Lower leg skin (tissue), 4 donors: ENCODE measurements around the gene SLC9A5. TPM values are rescaled to one million over a fixed set of nuclear protein-coding genes. Genes with fewer than 3 reads are reported as not detected.

Experiments used
- DNase-seq, 2 donors: peaks; one replicate each; pipeline ENCODE4 v3.0.0-alpha.2; 2019; ENCODE audit warnings: low spot score in 2 of 2
- H3K4me3 ChIP-seq: fragments of 200-600 bp; sonication (generic); 2 replicates; pipeline ENCODE4 v1.5.1; 2017; ENCODE audit warnings: mild to moderate bottlenecking, low read depth; ENCODE audit not compliant: poor library complexity, severe bottlenecking
- CTCF ChIP-seq, 3 donors: fragments of 450-650 bp; IDR thresholded peaks; one replicate each; pipeline ENCODE4 v1.5.1; 2016; ENCODE audit warnings: antibody characterized with exemption in 3 of 3, mild to moderate bottlenecking in 3 of 3, moderate library complexity in 2 of 3
- POLR2A ChIP-seq, 2 donors: fragments of 450-650 bp; IDR thresholded peaks; one replicate each; pipeline ENCODE4 v1.6.1; 2016 to 2017; ENCODE audit warnings: antibody characterized with exemption in 2 of 2, mild to moderate bottlenecking in 1 of 2, moderate library complexity in 1 of 2
- WGBS, 2 donors: methylation state at CpG; one replicate each; pipeline ENCODE4 v1.1.5; 2018; 5-methylcytosine and 5-hydroxymethylcytosine counted together
- intact Hi-C: fragments of 100-400 bp; cut with DNase I; formaldehyde crosslinking; loops from one replicate; pipeline ENCODE4 v1.15.0; 2023; ENCODE audit warnings: low total_unique reads
- total RNA-seq, 4 donors: library from RNA; depleted of rRNA; stranded (reverse); fragments of >200 nt; gene quantifications; one replicate each; pipeline ENCODE4 v1.1.0, GENCODE V29; 2016

SLC9A5 gene
- total RNA-seq, 4 donors from 2014 or later, result 0.04 to 0.83 (median 0.64) TPM

GRCh38 chr16:67235816-67236562 is 12.8 kb upstream of the SLC9A5 start:
- intact Hi-C loops, result no loop called here
- 69% methylated on average over 17 of the region's 17 CpGs for WGBS, 2 donors

GRCh38 chr16:67236563-67237395 is 12.0 kb upstream of the SLC9A5 start:
- no peak overlapping the region for H3K4me3 ChIP-seq
- DNase-seq, result no peak
- WGBS, 2 donors, result 73 to 78% methylated on average over 49 to 50 of the region's 50 CpGs
- TF ChIP-seq POLR2A (IDR thresholded peaks at IDR 0.05) (no peak), CTCF (IDR thresholded peaks at IDR 0.05) (no peak)
- intact Hi-C loops, result no loop called here

More at GRCh38 chr16:67235816-67236562, 12.8 kb upstream of the SLC9A5 start:
- H3K4me3 ChIP-seq, result no peak overlapping the region
- no peak for DNase-seq
- TF ChIP-seq CTCF (IDR thresholded peaks at IDR 0.05) (no peak), POLR2A (IDR thresholded peaks at IDR 0.05) (no peak)

- TF ChIP-seq CTCF (IDR thresholded peaks at IDR 0.05), result no peak
- WGBS, 2 donors, result 79 to 87% methylated on average over 15 to 16 of the region's 16 CpGs
- no peak for DNase-seq
- intact Hi-C loops, result no loop called here
- no peak overlapping the region for H3K4me3 ChIP-seq
Measured at GRCh38 chr16:67237396-67238277, 11.1 kb upstream of the SLC9A5 start.

GRCh38 chr16:67238278-67238575 is 10.6 kb upstream of the SLC9A5 start:
- TF ChIP-seq POLR2A (IDR thresholded peaks at IDR 0.05), result no peak
- TF ChIP-seq CTCF (IDR thresholded peaks at IDR 0.05), result no peak
- H3K4me3 ChIP-seq, result no peak overlapping the region
- 96 to 97% methylated on average over 3 of the region's 3 CpGs for WGBS, 2 donors
- intact Hi-C loops, result no loop called here
- DNase-seq, result no peak

GRCh38 chr16:67238806-67239470 is 9.8 kb upstream of the SLC9A5 start:
- 95 to 97% methylated on average over 9 of the region's 9 CpGs for WGBS, 2 donors
- DNase-seq, result no peak
- TF ChIP-seq POLR2A (IDR thresholded peaks at IDR 0.05) (no peak), CTCF (IDR thresholded peaks at IDR 0.05) (no peak)
- intact Hi-C loops, result no loop called here
- no peak overlapping the region for H3K4me3 ChIP-seq
